ENCODE data around the gene WDR27. TPM values are rescaled to one million over a fixed set of nuclear protein-coding genes. Genes with fewer than 3 reads are reported as not detected.

The WDR27 gene
- polyA plus RNA-seq, 2 donors, result 10.3 to 24.0 TPM

DNA sequence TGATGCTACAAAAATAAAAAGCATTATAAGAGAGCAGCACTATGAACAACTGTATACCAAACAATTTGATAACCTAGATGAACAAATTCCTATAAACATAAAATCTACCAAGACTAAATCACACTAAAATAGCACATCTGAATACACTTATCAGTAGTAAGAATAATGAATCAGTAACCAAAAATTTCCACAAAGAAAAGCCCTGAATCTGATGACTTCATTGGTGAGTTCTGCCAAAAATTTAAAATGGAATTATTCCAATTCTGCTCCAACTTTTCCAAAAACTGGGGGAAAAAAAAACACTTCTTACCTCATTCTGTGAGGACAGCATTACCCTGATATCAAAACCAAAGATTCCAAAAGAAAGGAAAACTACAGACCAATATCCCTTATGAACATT, 206.2 kb downstream of the WDR27 start:
- no peaks in the 10 kb centered on the region for H3K4me1 ChIP-seq (ENCODE audit: control insufficient read depth in 2 of 2, insufficient read depth in 2 of 2, low read length in 1 of 2)
- H3K27me3 ChIP-seq (ENCODE audit: control insufficient read depth in 1 of 2, insufficient read depth in 2 of 2, low read length in 2 of 2), result no peaks in the 10 kb centered on the region
- no peaks in the 10 kb centered on the region for H3K9me3 ChIP-seq (ENCODE audit: control insufficient read depth in 2 of 2, insufficient read depth in 1 of 2, low read depth in 1 of 2, low read length in 1 of 2)
- H3K27ac ChIP-seq (ENCODE audit: low read depth in 2 of 2, low read length in 1 of 2), result no peak overlapping the region
- H3K4me3 ChIP-seq (ENCODE audit: low read depth in 1 of 2, low read length in 2 of 2), result no peak overlapping the region
- H3K36me3 ChIP-seq (ENCODE audit: control insufficient read depth in 2 of 2, insufficient read depth in 2 of 2, low read length in 1 of 2), result peaks cover 0 to 2% of the 10 kb centered on the region in 2 donors

GRCh38 chr6:169494038-169494437, 207.8 kb downstream of the WDR27 start:
- H3K36me3 ChIP-seq (ENCODE audit: control insufficient read depth in 2 of 2, insufficient read depth in 2 of 2, low read length in 1 of 2), result no peaks in the 10 kb centered on the region
- no peak overlapping the region for H3K4me3 ChIP-seq (ENCODE audit: low read depth in 1 of 2, low read length in 2 of 2)
- H3K9me3 ChIP-seq (ENCODE audit: control insufficient read depth in 2 of 2, insufficient read depth in 1 of 2, low read depth in 1 of 2, low read length in 1 of 2), result no peaks in the 10 kb centered on the region
- no peak overlapping the region for H3K27ac ChIP-seq (ENCODE audit: low read depth in 2 of 2, low read length in 1 of 2)
- H3K4me1 ChIP-seq (ENCODE audit: control insufficient read depth in 2 of 2, insufficient read depth in 2 of 2, low read length in 1 of 2), result no peaks in the 10 kb centered on the region
- H3K27me3 ChIP-seq (ENCODE audit: control insufficient read depth in 1 of 2, insufficient read depth in 2 of 2, low read length in 2 of 2), result no peaks in the 10 kb centered on the region
- WGBS, 2 donors, result 92 to 94% methylated on average over 3 of the region's 3 CpGs

GRCh38 chr6:169491482-169491881, 210.3 kb downstream of the WDR27 start:
- Histone ChIP-seq H3K9me3 (ENCODE audit: control insufficient read depth in 2 of 2, insufficient read depth in 1 of 2, low read depth in 1 of 2, low read length in 1 of 2) (no peaks in the 10 kb centered on the region), H3K27ac (ENCODE audit: low read depth in 2 of 2, low read length in 1 of 2) (no peak overlapping the region), H3K4me3 (ENCODE audit: low read depth in 1 of 2, low read length in 2 of 2) (no peak overlapping the region), H3K36me3 (ENCODE audit: control insufficient read depth in 2 of 2, insufficient read depth in 2 of 2, low read length in 1 of 2) (no peaks in the 10 kb centered on the region), H3K4me1 (ENCODE audit: control insufficient read depth in 2 of 2, insufficient read depth in 2 of 2, low read length in 1 of 2) (no peaks in the 10 kb centered on the region), H3K27me3 (ENCODE audit: control insufficient read depth in 1 of 2, insufficient read depth in 2 of 2, low read length in 2 of 2) (no peaks in the 10 kb centered on the region)
- 67 to 81% methylated on average over 1 of the region's 1 CpG for WGBS, 2 donors

DNA sequence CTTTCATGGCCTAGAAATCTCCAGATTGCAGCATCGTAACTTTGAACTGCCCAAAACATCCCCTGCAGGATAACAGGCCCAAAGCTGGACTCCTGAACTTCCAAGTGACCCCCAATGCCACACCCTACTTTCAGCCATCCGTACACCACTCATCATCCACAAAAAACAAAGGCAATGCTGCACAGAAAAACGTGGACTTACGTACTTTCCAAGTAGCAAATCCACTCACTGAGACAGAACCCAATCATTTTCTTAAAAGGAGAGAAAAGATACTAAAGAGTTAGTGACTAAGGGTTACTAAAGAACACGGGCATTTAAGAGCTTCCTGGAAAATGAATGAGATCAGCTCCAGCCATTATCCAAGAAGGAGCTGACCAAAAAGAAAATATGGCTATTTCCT, 211.0 kb downstream of the WDR27 start:
- Histone ChIP-seq H3K9me3 (ENCODE audit: control insufficient read depth in 2 of 2, insufficient read depth in 1 of 2, low read depth in 1 of 2, low read length in 1 of 2) (no peaks in the 10 kb centered on the region), H3K27ac (ENCODE audit: low read depth in 2 of 2, low read length in 1 of 2) (no peak overlapping the region), H3K36me3 (ENCODE audit: control insufficient read depth in 2 of 2, insufficient read depth in 2 of 2, low read length in 1 of 2) (no peaks in the 10 kb centered on the region), H3K27me3 (ENCODE audit: control insufficient read depth in 1 of 2, insufficient read depth in 2 of 2, low read length in 2 of 2) (no peaks in the 10 kb centered on the region), H3K4me3 (ENCODE audit: low read depth in 1 of 2, low read length in 2 of 2) (no peak overlapping the region), H3K4me1 (ENCODE audit: control insufficient read depth in 2 of 2, insufficient read depth in 2 of 2, low read length in 1 of 2) (peaks cover 0 to 3% of the 10 kb centered on the region in 2 donors)
- WGBS, 2 donors, result 67 to 72% methylated on average over 5 of the region's 5 CpGs

- H3K27me3 ChIP-seq (ENCODE audit: control insufficient read depth in 1 of 2, insufficient read depth in 2 of 2, low read length in 2 of 2), result no peaks in the 10 kb centered on the region
- no peak overlapping the region for H3K4me3 ChIP-seq (ENCODE audit: low read depth in 1 of 2, low read length in 2 of 2)
- no peaks in the 10 kb centered on the region for H3K36me3 ChIP-seq (ENCODE audit: control insufficient read depth in 2 of 2, insufficient read depth in 2 of 2, low read length in 1 of 2)
- H3K9me3 ChIP-seq (ENCODE audit: control insufficient read depth in 2 of 2, insufficient read depth in 1 of 2, low read depth in 1 of 2, low read length in 1 of 2), result no peaks in the 10 kb centered on the region
- H3K4me1 ChIP-seq (ENCODE audit: control insufficient read depth in 2 of 2, insufficient read depth in 2 of 2, low read length in 1 of 2), result peaks cover 0 to 3% of the 10 kb centered on the region in 2 donors
- 69 to 79% methylated on average over 6 of the region's 6 CpGs for WGBS, 2 donors
- H3K27ac ChIP-seq (ENCODE audit: low read depth in 2 of 2, low read length in 1 of 2), result no peak overlapping the region
These were observed 211.6 kb downstream of the WDR27 start for GRCh38 chr6:169490246-169490641.

DNA sequence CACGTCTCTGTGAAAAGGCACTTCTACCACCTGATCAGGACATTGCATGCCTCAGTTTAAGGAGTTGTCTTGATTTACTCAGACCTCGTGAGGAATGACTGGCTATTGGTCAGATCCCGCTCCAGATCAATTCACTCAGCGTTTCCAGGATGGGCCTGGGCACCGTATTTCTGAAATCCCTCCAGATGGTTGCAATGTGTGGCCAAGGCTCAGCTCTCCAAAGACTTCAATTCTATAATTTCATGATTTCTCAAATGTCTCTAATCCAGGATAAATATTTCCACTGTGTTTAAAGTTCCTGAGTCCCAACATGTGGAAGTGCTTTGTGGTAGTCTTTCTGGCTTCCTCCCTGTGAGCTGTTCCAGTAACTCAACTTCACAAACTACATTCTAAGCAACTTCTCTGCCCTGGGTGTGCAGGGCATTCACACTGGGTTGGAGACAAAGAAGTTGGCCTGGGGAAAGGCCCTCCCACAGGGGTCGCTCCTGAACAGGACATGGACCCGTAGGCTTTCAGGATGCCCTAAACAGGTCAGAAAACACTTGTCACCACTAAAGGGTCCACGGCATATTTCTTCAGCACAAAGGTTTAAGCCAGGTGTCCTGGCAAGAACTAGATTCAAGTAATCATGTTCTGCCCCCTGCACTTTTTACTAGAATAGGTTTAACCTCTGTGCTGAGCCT, 212.1 kb downstream of the WDR27 start:
- no peaks in the 10 kb centered on the region for H3K9me3 ChIP-seq (ENCODE audit: control insufficient read depth in 2 of 2, insufficient read depth in 1 of 2, low read depth in 1 of 2, low read length in 1 of 2)
- 83 to 84% methylated on average over 8 of the region's 8 CpGs for WGBS, 2 donors

GRCh38 chr6:169487579-169488436, 214.0 kb downstream of the WDR27 start:
- H3K4me3 ChIP-seq (ENCODE audit: low read depth in 1 of 2, low read length in 2 of 2), result no peak overlapping the region
- H3K27me3 ChIP-seq (ENCODE audit: control insufficient read depth in 1 of 2, insufficient read depth in 2 of 2, low read length in 2 of 2), result no peaks in the 10 kb centered on the region
- no peaks in the 10 kb centered on the region for H3K36me3 ChIP-seq (ENCODE audit: control insufficient read depth in 2 of 2, insufficient read depth in 2 of 2, low read length in 1 of 2)
- 76 to 82% methylated on average over 5 of the region's 5 CpGs for WGBS, 2 donors
- H3K9me3 ChIP-seq (ENCODE audit: control insufficient read depth in 2 of 2, insufficient read depth in 1 of 2, low read depth in 1 of 2, low read length in 1 of 2), result no peaks in the 10 kb centered on the region
- H3K27ac ChIP-seq (ENCODE audit: low read depth in 2 of 2, low read length in 1 of 2), result no peak overlapping the region
- peaks cover 0 to 3% of the 10 kb centered on the region in 2 donors for H3K4me1 ChIP-seq (ENCODE audit: control insufficient read depth in 2 of 2, insufficient read depth in 2 of 2, low read length in 1 of 2)

More for the DNA sequence above, 212.1 kb downstream of the WDR27 start:
- H3K36me3 ChIP-seq (ENCODE audit: control insufficient read depth in 2 of 2, insufficient read depth in 2 of 2, low read length in 1 of 2), result no peaks in the 10 kb centered on the region
- H3K27me3 ChIP-seq (ENCODE audit: control insufficient read depth in 1 of 2, insufficient read depth in 2 of 2, low read length in 2 of 2), result no peaks in the 10 kb centered on the region
- peaks cover 0 to 3% of the 10 kb centered on the region in 2 donors for H3K4me1 ChIP-seq (ENCODE audit: control insufficient read depth in 2 of 2, insufficient read depth in 2 of 2, low read length in 1 of 2)
- H3K27ac ChIP-seq (ENCODE audit: low read depth in 2 of 2, low read length in 1 of 2), result no peak overlapping the region
- H3K4me3 ChIP-seq (ENCODE audit: low read depth in 1 of 2, low read length in 2 of 2), result no peak overlapping the region

GRCh38 chr6:169479783-169480495, 221.9 kb downstream of the WDR27 start:
- no peaks in the 10 kb centered on the region for H3K36me3 ChIP-seq (ENCODE audit: control insufficient read depth in 2 of 2, insufficient read depth in 2 of 2, low read length in 1 of 2)
- H3K27me3 ChIP-seq (ENCODE audit: control insufficient read depth in 1 of 2, insufficient read depth in 2 of 2, low read length in 2 of 2), result no peaks in the 10 kb centered on the region
- H3K4me3 ChIP-seq (ENCODE audit: low read depth in 1 of 2, low read length in 2 of 2), result no peak overlapping the region
- no peak overlapping the region for H3K27ac ChIP-seq (ENCODE audit: low read depth in 2 of 2, low read length in 1 of 2)
- no peaks in the 10 kb centered on the region for H3K4me1 ChIP-seq (ENCODE audit: control insufficient read depth in 2 of 2, insufficient read depth in 2 of 2, low read length in 1 of 2)
- peaks cover 4 to 5% of the 10 kb centered on the region in 2 donors for H3K9me3 ChIP-seq (ENCODE audit: control insufficient read depth in 2 of 2, insufficient read depth in 1 of 2, low read depth in 1 of 2, low read length in 1 of 2)
- 96 to 97% methylated on average over 33 to 34 of the region's 34 CpGs for WGBS, 2 donors

GRCh38 chr6:169474362-169474761, 227.5 kb downstream of the WDR27 start:
- 94 to 96% methylated on average over 1 of the region's 1 CpG for WGBS, 2 donors
- no peak overlapping the region for H3K4me3 ChIP-seq (ENCODE audit: low read depth in 1 of 2, low read length in 2 of 2)
- no peaks in the 10 kb centered on the region for H3K27me3 ChIP-seq (ENCODE audit: control insufficient read depth in 1 of 2, insufficient read depth in 2 of 2, low read length in 2 of 2)
- no peaks in the 10 kb centered on the region for H3K4me1 ChIP-seq (ENCODE audit: control insufficient read depth in 2 of 2, insufficient read depth in 2 of 2, low read length in 1 of 2)
- no peak overlapping the region for H3K27ac ChIP-seq (ENCODE audit: low read depth in 2 of 2, low read length in 1 of 2)
- H3K9me3 ChIP-seq (ENCODE audit: control insufficient read depth in 2 of 2, insufficient read depth in 1 of 2, low read depth in 1 of 2, low read length in 1 of 2), result no peaks in the 10 kb centered on the region
- H3K36me3 ChIP-seq (ENCODE audit: control insufficient read depth in 2 of 2, insufficient read depth in 2 of 2, low read length in 1 of 2), result no peaks in the 10 kb centered on the region

All from esophagus (tissue), 2 donors.